K562 (cell line): ENCODE measurements around the gene ORMDL2. TPM values are rescaled to one million over a fixed set of nuclear protein-coding genes. Genes with fewer than 3 reads are reported as not detected.

ENCODE experiments used
- BACH1 ChIP-seq: fragments of 200-800 bp; sonication (Bioruptor generic); IDR thresholded peaks from 2 replicates; pipeline ENCODE4 v1.6.1; 2016; ENCODE audit warnings: missing genetic modification characterization, missing compliant biosample characterization
- BHLHE40 ChIP-seq: IDR thresholded peaks from 2 replicates; pipeline ENCODE4 v1.6.1; 2011; ENCODE audit warnings: low read length, improper control_type of control experiment
- CREBBP ChIP-seq: IDR thresholded peaks from one replicate; pipeline ENCODE4 v1.6.1; 2012; ENCODE audit warnings: low read depth, mild to moderate bottlenecking, control low read depth, inconsistent platforms, low read length
- GABPB2 ChIP-seq: fragments of 250-450 bp; sonication (Bioruptor Pico); conservative IDR thresholded peaks from 2 replicates; pipeline ENCODE4 v1.5.1; 2021; ENCODE audit warnings: mild to moderate bottlenecking
- GTF2E2 ChIP-seq: fragments of 200-800 bp; sonication (Bioruptor generic); IDR thresholded peaks from 2 replicates; pipeline ENCODE4 v1.6.1; 2016; ENCODE audit warnings: missing genetic modification characterization, missing compliant biosample characterization
- HMBOX1 ChIP-seq: sonication (generic); IDR thresholded peaks from 2 replicates; pipeline ENCODE4 v1.6.1; 2016
- HMG20B ChIP-seq: fragments of 250-450 bp; sonication (Bioruptor Pico); IDR thresholded peaks from 2 replicates; pipeline ENCODE4 v1.5.0; 2021; ENCODE audit warnings: mild to moderate bottlenecking
- MBD1 ChIP-seq: fragments of 250-450 bp; sonication (Bioruptor Pico); IDR thresholded peaks from 2 replicates; pipeline ENCODE4 v1.8.0; 2022; ENCODE audit warnings: inconsistent platforms
- MYC ChIP-seq, 2 experiments: fragments of 250-450 bp in 1 of 2; sonication (Bioruptor Pico) in 1 of 2; IDR thresholded peaks; 2 replicates each; pipeline versions ENCODE4 v1.5.1 to v1.6.1; 2012 to 2021; ENCODE audit warnings: low read depth in 2 of 2, borderline replicate concordance in 1 of 2, improper control_type of control experiment in 1 of 2, low read length in 1 of 2, mild to moderate bottlenecking in 1 of 2, moderate library complexity in 1 of 2
- PHF20 ChIP-seq: fragments of 450-650 bp; IDR thresholded peaks from 2 replicates; pipeline ENCODE4 v1.6.1; 2018; ENCODE audit not compliant: partially characterized antibody
- PTTG1 ChIP-seq: fragments of 450-650 bp; IDR thresholded peaks from 2 replicates; pipeline ENCODE4 v1.6.1; 2016; ENCODE audit warnings: low read depth, mild to moderate bottlenecking, missing genetic modification characterization, missing compliant biosample characterization
- RB1 ChIP-seq: fragments of 450-650 bp; IDR thresholded peaks from 2 replicates; pipeline ENCODE4 v1.6.1; 2017; ENCODE audit warnings: low read depth, mild to moderate bottlenecking
- SMAD1 ChIP-seq: fragments of 150-350 bp; IDR thresholded peaks from 2 replicates; pipeline ENCODE4 v1.6.1; 2014; ENCODE audit warnings: low read length, low read depth; ENCODE audit not compliant: partially characterized antibody
- TCFL5 ChIP-seq: fragments of 250-450 bp; sonication (Bioruptor Pico); conservative IDR thresholded peaks from 2 replicates; pipeline ENCODE4 v1.6.1; 2021; ENCODE audit warnings: mild to moderate bottlenecking, moderate library complexity, matching md5 sums
- TFAM ChIP-seq: fragments of 250-450 bp; sonication (Bioruptor Pico); conservative IDR thresholded peaks from 2 replicates; pipeline ENCODE4 v1.5.0; 2021; ENCODE audit warnings: mild to moderate bottlenecking, moderate library complexity
- THAP7 ChIP-seq: fragments of 250-450 bp; sonication (Bioruptor Pico); IDR thresholded peaks from 2 replicates; pipeline ENCODE4 v1.5.0; 2021
- TRIM24 ChIP-seq, 2 experiments: fragments of 450-650 bp; IDR thresholded peaks; 2 replicates each; pipeline ENCODE4 v1.6.1; 2016
- XRCC5 ChIP-seq: fragments of 200-400 bp; formaldehyde crosslinking; IDR thresholded peaks from 2 replicates; pipeline ENCODE4 v1.6.1; 2017; ENCODE audit warnings: low read depth, mild to moderate bottlenecking, low read length
- ZBTB11 ChIP-seq, 3 experiments: fragments of 200-800 bp in 1 of 3; fragments of 250-450 bp in 1 of 3; fragments of 450-650 bp in 1 of 3; sonication (Bioruptor Pico) in 1 of 3; sonication (Bioruptor generic) in 1 of 3; formaldehyde crosslinking in 1 of 3; IDR thresholded peaks; 2 replicates each; pipeline versions ENCODE4 v1.6.1 to v1.8.0; 2016 to 2022; ENCODE audit warnings: mild to moderate bottlenecking in 2 of 3, missing genetic modification characterization in 2 of 3, missing compliant biosample characterization in 1 of 3, moderate library complexity in 1 of 3
- ZNF140 ChIP-seq: fragments of 250-450 bp; sonication (Bioruptor Pico); IDR thresholded peaks from 2 replicates; pipeline ENCODE4 v1.8.0; 2021; ENCODE audit warnings: moderate library complexity, mild to moderate bottlenecking, inconsistent platforms
- ZNF707 ChIP-seq: fragments of 250-450 bp; sonication (Bioruptor Pico); conservative IDR thresholded peaks from 2 replicates; pipeline ENCODE4 v1.8.0; 2022; ENCODE audit warnings: inconsistent platforms, mild to moderate bottlenecking, moderate library complexity
- ZNF77 ChIP-seq: fragments of 250-450 bp; sonication (Bioruptor Pico); IDR thresholded peaks from 2 replicates; pipeline ENCODE4 v1.5.0; 2020
- polyA plus RNA-seq, 8 experiments: library from polyadenylated mRNA; depleted of rRNA in 4 of 8; stranded (reverse) in 5 of 8; unstranded in 3 of 8; fragments of >200 nt; fragmentation: Nextera tagmentation in 2 of 8; fragmentation: Illumina TruSeq in 1 of 8; extraction: Ambion mirVana in 2 of 8; extraction: Trizol in 1 of 8; gene quantifications; 2 replicates each; pipeline versions ENCODE4 v1.2.1 to v1.2.3, GENCODE V29; 2011 to 2014; ENCODE audit warnings: inconsistent platforms in 1 of 8, missing spikeins in 1 of 8
- total RNA-seq, 7 experiments: library from RNA; depleted of rRNA in 6 of 7; stranded (reverse); fragments of >200 nt in 6 of 7; fragmentation: Illumina TruSeq in 2 of 7; extraction: Trizol in 2 of 7; gene quantifications; 2 replicates each; pipeline versions ENCODE4 v1.2.1 to v1.2.3, GENCODE V29; 2011 to 2021; ENCODE audit warnings: low replicate concordance in 1 of 7

Gene ORMDL2
- total and polyA plus RNA-seq, 9 of the 15 experiments (the other 6 are each of a cell fraction or from before 2014, with no cell fraction given) = 9.9 to 113 (median 34.4) TPM

GRCh38 chr12:55817345-55818139, at the start of gene ORMDL2, which contains the start of gene SARNP (continued):
- TF ChIP-seq BACH1 (tag) = no peak
- no peak for TF ChIP-seq HMG20B (CRISPR knock-in tag)
- TF ChIP-seq ZNF77 (CRISPR knock-in tag) = no peak
- no peak for TF ChIP-seq ZBTB11 (CRISPR knock-in tag; IDR thresholded peaks at IDR 0.05)
- TF ChIP-seq PTTG1 = no peak
- no peak for TF ChIP-seq MBD1 (CRISPR knock-in tag)
- no peak for TF ChIP-seq TCFL5 (CRISPR knock-in tag)
- TF ChIP-seq ZNF707 (CRISPR knock-in tag) = no peak
- TF ChIP-seq RB1 = peak; percentile 71
- TF ChIP-seq SMAD1 = no peak
- no peak for TF ChIP-seq THAP7
- no peak for TF ChIP-seq TFAM (CRISPR knock-in tag)
- no peak; the same call in 1 of the 2 replicates for TF ChIP-seq GTF2E2 (tag)
- no peak for TF ChIP-seq BHLHE40
- no peak for TF ChIP-seq GABPB2 (CRISPR knock-in tag)
- no peak for TF ChIP-seq PHF20
- no peak for TF ChIP-seq XRCC5
- no peak for TF ChIP-seq TRIM24 (IDR thresholded peaks at IDR 0.05)
- no peak for TF ChIP-seq ZNF140 (CRISPR knock-in tag)
- TF ChIP-seq MYC (IDR thresholded peaks at IDR 0.05; ENCODE audit: low read depth, low read length) = peak; percentile 61
- peak; percentile 33; the same call in 1 of the 2 replicates for TF ChIP-seq MYC (CRISPR knock-in tag; IDR thresholded peaks at IDR 0.05; ENCODE audit: borderline replicate concordance, low read depth)
- no peak for TF ChIP-seq HMBOX1
- TF ChIP-seq CREBBP = no peak
